SW480 (cell line): ENCODE results near the gene PSG3.
"Not testable (repeated sequence)": the region's sequence is repeated elsewhere in the genome, so short reads cannot be mapped to it uniquely, and the experiment has no call there.

ENCODE experiments used
- DNase-seq: peaks from one replicate; pipeline ENCODE4 v3.0.0-alpha.2; 2016; ENCODE audit warnings: low spot score

Gene PSG3

DNA sequence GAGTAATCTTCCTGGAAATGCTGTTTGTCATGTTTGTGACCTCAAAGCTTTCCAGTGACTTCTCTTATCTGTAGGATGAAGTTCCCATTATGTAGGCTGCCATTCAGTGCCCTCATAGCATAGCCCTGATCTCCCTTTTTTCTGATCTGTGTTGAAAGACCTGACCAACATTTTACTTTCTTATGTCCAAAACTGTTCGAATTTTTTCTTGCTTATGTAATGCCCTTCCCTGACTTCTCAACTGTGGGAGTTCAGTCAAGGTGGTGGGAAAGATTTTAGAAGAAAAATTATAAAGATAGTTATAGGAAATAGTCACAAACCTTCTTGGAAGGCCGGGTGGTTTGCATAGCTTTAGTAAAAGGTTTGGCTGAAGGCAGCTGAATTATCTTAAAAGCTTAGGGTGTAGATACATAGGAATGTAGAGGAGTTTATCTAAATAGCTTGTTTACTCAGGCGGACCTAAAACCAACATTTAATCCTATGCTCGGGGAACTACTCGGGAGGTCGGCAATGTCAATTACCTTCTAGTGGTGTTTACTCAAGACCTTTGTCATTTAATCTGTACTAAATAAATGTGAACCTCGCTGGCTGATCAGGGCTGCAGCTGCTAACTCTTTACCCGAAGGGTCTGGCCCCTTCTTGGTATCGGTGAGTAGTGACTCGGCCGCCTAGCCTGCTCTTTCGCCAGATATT, 44.3 kb downstream of the PSG3 start:
- DNase-seq: no peak

DNA sequence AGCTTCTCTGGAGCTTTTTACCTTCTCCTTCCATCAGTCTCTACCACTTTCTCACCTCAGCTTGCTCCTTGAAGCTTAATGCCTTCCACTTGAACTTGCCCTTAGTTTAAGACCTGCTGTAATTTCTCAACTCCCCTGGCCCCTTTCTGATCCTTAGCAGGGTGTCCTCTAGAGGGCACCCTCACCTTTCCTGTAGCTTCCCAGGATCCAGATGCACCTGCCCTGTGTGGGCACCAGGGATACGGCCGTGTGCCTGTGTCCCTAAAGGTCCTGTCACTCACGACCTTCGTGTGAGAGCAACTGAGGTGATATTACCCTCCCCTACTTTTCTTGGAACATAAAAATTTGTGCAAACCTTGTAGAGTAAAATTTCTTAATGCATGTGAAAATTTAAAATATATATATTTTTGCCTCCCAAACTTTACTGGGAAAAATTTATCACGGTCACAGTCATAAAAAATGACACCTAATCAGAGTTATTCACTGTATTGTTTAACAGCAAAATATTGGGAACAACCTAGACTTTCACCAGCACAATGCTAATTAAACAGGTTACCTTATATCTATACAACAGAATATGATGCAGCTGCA, 46.4 kb downstream of the PSG3 start:
- DNase-seq: peak; percentile 75

DNA sequence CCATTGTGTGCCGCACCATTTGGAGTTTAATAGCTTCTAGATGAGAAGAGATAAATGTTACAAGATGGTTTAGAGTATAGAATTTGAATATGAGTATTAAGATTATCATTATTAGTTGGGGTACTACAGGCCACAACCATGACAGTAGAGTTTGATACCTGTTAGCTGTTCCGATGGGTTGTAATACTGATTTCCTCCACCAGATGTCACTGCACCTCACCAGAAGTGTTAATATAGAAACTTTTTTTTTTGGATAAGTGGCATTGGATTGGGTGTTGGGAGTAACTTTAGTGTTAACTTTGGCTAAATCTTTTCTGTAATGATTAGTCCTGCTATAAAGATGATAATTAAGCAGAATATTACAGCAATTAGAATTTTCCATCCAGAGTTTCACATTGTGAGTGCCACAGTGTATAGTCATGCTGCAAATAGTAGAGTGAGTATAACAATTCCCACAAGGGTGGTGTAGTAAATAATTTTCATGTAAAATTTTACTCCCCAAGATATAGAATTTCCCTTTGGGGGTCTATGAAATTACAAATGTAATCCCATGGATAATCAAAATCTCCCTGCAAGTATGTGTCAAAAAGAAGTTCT, 56.3 kb downstream of the PSG3 start:
- no peak for DNase-seq

DNA sequence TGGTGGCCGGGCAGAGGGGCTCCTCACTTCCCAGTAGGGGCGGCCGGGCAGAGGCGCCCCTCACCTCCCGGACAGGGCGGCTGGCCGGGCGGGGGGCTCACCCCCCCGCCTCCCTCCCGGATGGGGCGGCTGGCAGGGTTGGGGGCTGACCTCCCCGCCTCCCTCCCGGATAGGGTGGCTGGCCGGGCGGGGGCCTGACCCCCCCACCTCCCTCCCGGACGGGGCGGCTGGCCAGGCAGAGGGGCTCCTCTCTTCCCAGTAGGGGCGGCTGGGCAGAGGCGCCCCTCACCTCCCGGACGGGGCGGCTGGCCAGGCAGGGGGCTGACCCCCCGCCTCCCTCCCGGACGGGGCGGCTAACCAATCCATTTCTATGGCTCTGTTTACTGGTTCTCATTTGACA, 64.0 kb downstream of the PSG3 start:
- not testable (repeated sequence) for DNase-seq

DNA sequence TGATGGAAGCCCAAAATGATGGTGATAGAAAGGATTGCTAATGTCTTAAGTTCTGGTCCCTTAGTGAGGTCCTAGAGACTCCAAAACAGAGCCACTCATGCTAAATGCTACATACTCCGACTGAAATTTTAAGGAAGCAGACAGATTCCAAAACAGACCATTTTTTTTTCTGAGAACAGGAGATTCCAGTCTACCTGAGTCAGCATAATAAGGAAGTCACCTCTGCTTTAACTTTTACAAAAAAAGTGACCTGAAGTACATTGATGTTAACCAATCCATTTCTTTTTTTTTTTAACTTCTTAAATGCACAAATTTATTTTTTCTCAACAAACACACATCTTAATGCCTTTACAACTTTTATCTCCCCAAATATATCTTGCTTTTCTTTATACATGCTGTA, 65.7 kb downstream of the PSG3 start:
- not testable (repeated sequence) for DNase-seq
